DOHH2 (cell line): ENCODE results near the gene CLRN3.

ENCODE experiments used
- H3F3A ChIP-seq: fragments of 200-600 bp; sonication (generic), shearing (Covaris generic); 2 replicates; pipeline ENCODE4 v1.6.0; 2016; ENCODE audit warnings: antibody characterized with exemption, mild to moderate bottlenecking; ENCODE audit not compliant: control insufficient read depth, insufficient read depth
- H3K27ac ChIP-seq: fragments of 200-600 bp; sonication (generic); 2 replicates; pipeline ENCODE4 v1.5.1; 2014; ENCODE audit warnings: low read depth, mild to moderate bottlenecking, low read length, moderate library complexity
- H3K27me3 ChIP-seq: fragments of 200-600 bp; sonication (generic); 2 replicates; pipeline ENCODE4 v1.6.1; 2014; ENCODE audit warnings: mild to moderate bottlenecking, low read length, mixed read lengths; ENCODE audit not compliant: control insufficient read depth
- H3K36me3 ChIP-seq: fragments of 200-600 bp; sonication (generic); 2 replicates; pipeline ENCODE4 v1.6.1; 2014; ENCODE audit warnings: mild to moderate bottlenecking, low read length, moderate library complexity, mixed read lengths; ENCODE audit not compliant: control insufficient read depth
- H3K4me1 ChIP-seq: fragments of 200-600 bp; sonication (generic); 2 replicates; pipeline ENCODE4 v1.6.1; 2014; ENCODE audit warnings: mild to moderate bottlenecking, low read length, mixed read lengths; ENCODE audit not compliant: control insufficient read depth
- H3K4me2 ChIP-seq: fragments of 200-600 bp; sonication (generic); 2 replicates; pipeline ENCODE4 v1.6.0; 2014; ENCODE audit warnings: mild to moderate bottlenecking, low read length, moderate library complexity
- H3K4me3 ChIP-seq: fragments of 200-600 bp; sonication (generic); 2 replicates; pipeline ENCODE4 v1.5.1; 2014; ENCODE audit warnings: mild to moderate bottlenecking, low read length, mixed read lengths
- H3K79me2 ChIP-seq: fragments of 200-600 bp; sonication (generic); 2 replicates; pipeline ENCODE4 v1.6.1; 2014; ENCODE audit warnings: mild to moderate bottlenecking, low read length, mixed read lengths; ENCODE audit not compliant: control insufficient read depth
- H3K9me2 ChIP-seq: fragments of 200-600 bp; sonication (generic); replicated peaks from 2 replicates; pipeline ENCODE4 v1.6.1; 2014; ENCODE audit warnings: mild to moderate bottlenecking, low read length, mixed read lengths; ENCODE audit not compliant: control insufficient read depth
- H3K9me3 ChIP-seq: fragments of 200-600 bp; sonication (generic); 2 replicates; pipeline ENCODE4 v1.6.1; 2014; ENCODE audit warnings: antibody characterized with exemption, low read length, mixed read lengths; ENCODE audit not compliant: control insufficient read depth, insufficient read depth
- H4K20me1 ChIP-seq: fragments of 200-600 bp; sonication (generic); 2 replicates; pipeline ENCODE4 v1.6.0; 2014; ENCODE audit warnings: low read depth, mild to moderate bottlenecking, antibody characterized with exemption, low read length, moderate library complexity; ENCODE audit not compliant: control insufficient read depth, insufficient read depth
- EZH2phosphoT487 ChIP-seq: fragments of 200-600 bp; sonication (generic); IDR thresholded peaks from 2 replicates; pipeline ENCODE4 v1.6.1; 2017; ENCODE audit warnings: borderline replicate concordance, mild to moderate bottlenecking, antibody characterized with exemption, low read length, moderate library complexity, mixed read lengths
- TF ChIP-seq, protein P1 (sequence below): fragments of 200-600 bp; sonication (generic); IDR thresholded peaks from one replicate; pipeline ENCODE4 v1.5.1; 2014; ENCODE audit warnings: antibody characterized with exemption, mild to moderate bottlenecking, low read depth, low read length; ENCODE audit not compliant: poor library complexity, severe bottlenecking

Gene CLRN3

GRCh38 chr10:127892743-127893142 is at the start of gene CLRN3:
Gene CLRN3, minus strand, starts transcription at chr10:127892941. Its CDS starts 157 bp downstream, at chr10:127892784.
- TF ChIP-seq, protein P1, sequence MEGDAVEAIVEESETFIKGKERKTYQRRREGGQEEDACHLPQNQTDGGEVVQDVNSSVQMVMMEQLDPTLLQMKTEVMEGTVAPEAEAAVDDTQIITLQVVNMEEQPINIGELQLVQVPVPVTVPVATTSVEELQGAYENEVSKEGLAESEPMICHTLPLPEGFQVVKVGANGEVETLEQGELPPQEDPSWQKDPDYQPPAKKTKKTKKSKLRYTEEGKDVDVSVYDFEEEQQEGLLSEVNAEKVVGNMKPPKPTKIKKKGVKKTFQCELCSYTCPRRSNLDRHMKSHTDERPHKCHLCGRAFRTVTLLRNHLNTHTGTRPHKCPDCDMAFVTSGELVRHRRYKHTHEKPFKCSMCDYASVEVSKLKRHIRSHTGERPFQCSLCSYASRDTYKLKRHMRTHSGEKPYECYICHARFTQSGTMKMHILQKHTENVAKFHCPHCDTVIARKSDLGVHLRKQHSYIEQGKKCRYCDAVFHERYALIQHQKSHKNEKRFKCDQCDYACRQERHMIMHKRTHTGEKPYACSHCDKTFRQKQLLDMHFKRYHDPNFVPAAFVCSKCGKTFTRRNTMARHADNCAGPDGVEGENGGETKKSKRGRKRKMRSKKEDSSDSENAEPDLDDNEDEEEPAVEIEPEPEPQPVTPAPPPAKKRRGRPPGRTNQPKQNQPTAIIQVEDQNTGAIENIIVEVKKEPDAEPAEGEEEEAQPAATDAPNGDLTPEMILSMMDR = no peak
- TF ChIP-seq EZH2phosphoT487 = no peak
- Histone ChIP-seq H3K9me2 (no peaks in the 10 kb centered on the region), H3K79me2 (no peaks in the 10 kb centered on the region), H3F3A (no peaks in the 10 kb centered on the region), H3K27me3 (no peaks in the 10 kb centered on the region), H3K9me3 (no peaks in the 10 kb centered on the region), H4K20me1 (no peaks in the 10 kb centered on the region), H3K4me1 (no peaks in the 10 kb centered on the region), H3K4me2 (no peak within 1 kb of the TSS), H3K27ac (no peak within 1 kb of the TSS), H3K4me3 (no peak within 1 kb of the TSS), H3K36me3 (no peaks in the 10 kb centered on the region)

- no peaks in the 10 kb centered on the region for H3K9me2 ChIP-seq
These were observed 48.3 kb upstream of the CLRN3 start for GRCh38 chr10:127940866-127941640.

DNA sequence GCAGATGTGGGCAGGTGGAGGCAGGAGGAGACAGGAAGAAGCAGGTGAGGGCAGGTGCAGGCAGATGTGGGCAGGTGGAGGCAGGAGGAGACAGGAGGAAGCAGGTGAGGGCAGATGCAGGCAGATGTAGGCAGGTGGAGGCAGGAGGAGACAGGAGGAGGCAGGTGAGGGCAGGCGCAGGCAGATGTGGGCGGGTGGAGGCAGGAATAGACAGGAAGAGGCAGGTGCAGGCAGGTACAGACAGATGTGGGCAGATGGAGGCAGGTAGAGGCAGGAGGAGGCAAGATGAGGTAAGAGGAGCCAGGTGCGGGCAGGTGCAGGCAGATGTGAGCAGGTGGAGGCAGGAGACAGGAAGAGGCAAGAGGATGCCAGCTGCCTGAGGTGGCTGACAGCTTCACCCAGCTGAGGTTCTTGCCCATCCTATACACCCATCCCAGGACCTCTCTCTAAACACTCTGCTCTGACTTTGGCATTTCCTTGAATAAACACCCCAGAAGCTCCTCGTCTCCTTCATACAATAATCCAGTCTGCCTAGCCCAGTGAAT is 47.1 kb upstream of the CLRN3 start:
- no peaks in the 10 kb centered on the region for H3K79me2 ChIP-seq
- no peaks in the 10 kb centered on the region for H3F3A ChIP-seq
- H3K9me2 ChIP-seq = no peaks in the 10 kb centered on the region
- no peak overlapping the region for H3K27ac ChIP-seq
- no peaks in the 10 kb centered on the region for H4K20me1 ChIP-seq
- no peaks in the 10 kb centered on the region for H3K4me1 ChIP-seq
- H3K9me3 ChIP-seq = no peaks in the 10 kb centered on the region
- peaks cover 10% of the 10 kb centered on the region; the same call in 1 of the 2 replicates for H3K27me3 ChIP-seq
- no peak overlapping the region for H3K4me3 ChIP-seq
- H3K36me3 ChIP-seq = no peaks in the 10 kb centered on the region
- no peak for TF ChIP-seq EZH2phosphoT487
- H3K4me2 ChIP-seq = no peak overlapping the region

More at GRCh38 chr10:127940866-127941640, 48.3 kb upstream of the CLRN3 start:
- TF ChIP-seq EZH2phosphoT487 = no peak
- TF ChIP-seq, protein P1 = no peak
- Histone ChIP-seq H3K4me2 (no peak overlapping the region), H3K4me3 (no peak overlapping the region), H4K20me1 (no peaks in the 10 kb centered on the region), H3K36me3 (no peaks in the 10 kb centered on the region), H3K79me2 (no peaks in the 10 kb centered on the region), H3F3A (no peaks in the 10 kb centered on the region), H3K9me3 (no peaks in the 10 kb centered on the region), H3K27me3 (peaks cover 10% of the 10 kb centered on the region; the same call in 1 of the 2 replicates), H3K4me1 (peaks cover 10% of the 10 kb centered on the region), H3K27ac (no peak overlapping the region)

DNA sequence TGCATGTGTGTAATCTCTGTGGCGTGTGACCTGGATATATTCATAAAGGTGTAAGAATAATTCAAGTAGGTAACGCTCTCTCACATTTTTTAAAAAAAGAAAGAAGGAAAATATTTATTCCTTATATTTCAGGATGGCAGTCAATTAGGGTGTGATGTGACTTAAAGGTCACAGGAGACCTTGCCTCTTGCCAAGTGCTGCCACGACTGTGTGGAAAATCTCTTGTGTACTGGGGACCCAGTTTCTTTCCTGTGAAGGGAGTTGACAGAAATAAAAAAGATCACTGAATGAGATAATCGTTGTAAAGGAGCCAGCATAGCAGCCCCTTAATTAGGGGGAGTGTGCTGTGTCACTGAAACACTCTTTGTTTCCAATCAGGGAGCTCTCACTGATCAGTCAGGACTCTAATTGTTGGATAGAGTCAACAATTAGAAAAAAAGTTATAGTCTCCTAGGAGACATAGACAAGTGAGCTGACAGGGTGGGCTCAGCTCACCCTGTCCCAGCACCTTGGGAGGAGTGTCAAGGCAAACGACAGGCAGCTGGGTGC is 45.2 kb upstream of the CLRN3 start:
- Histone ChIP-seq H3K4me3 (no peak overlapping the region), H3K36me3 (no peaks in the 10 kb centered on the region), H3K79me2 (no peaks in the 10 kb centered on the region), H3K4me2 (no peak overlapping the region), H3K4me1 (no peaks in the 10 kb centered on the region), H3K9me3 (no peaks in the 10 kb centered on the region), H3K9me2 (no peaks in the 10 kb centered on the region), H3K27me3 (peaks cover 10% of the 10 kb centered on the region; the same call in 1 of the 2 replicates), H3F3A (no peaks in the 10 kb centered on the region), H3K27ac (no peak overlapping the region), H4K20me1 (no peaks in the 10 kb centered on the region)
- no peak for TF ChIP-seq EZH2phosphoT487
- TF ChIP-seq, protein P1 = no peak
